H9 (cell line): Measurements from ENCODE around the gene PLXNA2. TPM values are rescaled to one million over a fixed set of nuclear protein-coding genes. Genes with fewer than 3 reads are reported as not detected.

Experiments used
- DNase-seq: peaks from one replicate; pipeline ENCODE4 v3.0.0-alpha.2; 2017
- H2AFZ ChIP-seq: one replicate; pipeline ENCODE4 v1.6.1; 2013; ENCODE audit warnings: mild to moderate bottlenecking, low read length, control low read depth, moderate library complexity
- H2AK5ac ChIP-seq: 2 replicates; pipeline ENCODE4 v1.6.1; 2013; ENCODE audit warnings: low read length, control low read depth, mixed read lengths; ENCODE audit not compliant: insufficient read length
- H2BK120ac ChIP-seq: one replicate; pipeline ENCODE4 v1.6.1; 2013; ENCODE audit warnings: low read depth, mild to moderate bottlenecking, low read length, control low read depth, inconsistent platforms; ENCODE audit not compliant: poor library complexity, severe bottlenecking
- H2BK12ac ChIP-seq: 2 replicates; pipeline ENCODE4 v1.6.1; 2013; ENCODE audit warnings: low read length, control low read depth, mixed read lengths, low read depth; ENCODE audit not compliant: insufficient read length
- H2BK15ac ChIP-seq: 2 replicates; pipeline ENCODE4 v1.6.1; 2013; ENCODE audit warnings: low read depth, low read length, control low read depth
- H2BK20ac ChIP-seq: one replicate; pipeline ENCODE4 v1.6.1; 2013; ENCODE audit warnings: low read depth, mild to moderate bottlenecking, low read length, control low read depth, inconsistent platforms; ENCODE audit not compliant: poor library complexity, severe bottlenecking
- H2BK5ac ChIP-seq: 2 replicates; pipeline ENCODE4 v1.6.1; 2013; ENCODE audit warnings: low read length, control low read depth, mixed read lengths; ENCODE audit not compliant: insufficient read length
- H3K14ac ChIP-seq: 2 replicates; pipeline ENCODE4 v1.6.1; 2013; ENCODE audit warnings: low read length, control low read depth; ENCODE audit not compliant: insufficient read depth
- H3K18ac ChIP-seq: 2 replicates; pipeline ENCODE4 v1.6.1; 2013; ENCODE audit warnings: low read depth, mild to moderate bottlenecking, mixed read lengths, low read length, control low read depth; ENCODE audit not compliant: insufficient read length
- H3K23ac ChIP-seq: 2 replicates; pipeline ENCODE4 v1.6.1; 2013; ENCODE audit warnings: low read length, control low read depth, mixed read lengths, low read depth; ENCODE audit not compliant: insufficient read length
- H3K23me2 ChIP-seq: 2 replicates; pipeline ENCODE4 v1.6.1; 2013; ENCODE audit warnings: low read depth, mild to moderate bottlenecking, mixed read lengths, low read length, control low read depth; ENCODE audit not compliant: insufficient read length, poor library complexity, severe bottlenecking
- H3K27ac ChIP-seq: 2 replicates; pipeline ENCODE4 v1.5.1; 2013; ENCODE audit warnings: low read length, control low read depth, mixed read lengths, low read depth; ENCODE audit not compliant: insufficient read length
- H3K27me3 ChIP-seq: 2 replicates; pipeline ENCODE4 v1.6.1; 2013; ENCODE audit warnings: low read length, control low read depth, inconsistent platforms; ENCODE audit not compliant: insufficient read depth
- H3K4ac ChIP-seq: 2 replicates; pipeline ENCODE4 v1.6.1; 2013; ENCODE audit warnings: low read depth, mild to moderate bottlenecking, control low read depth, inconsistent platforms, low read length, moderate library complexity
- H3K4me1 ChIP-seq: 2 replicates; pipeline ENCODE4 v1.6.1; 2013; ENCODE audit warnings: low read length, control low read depth, inconsistent platforms; ENCODE audit not compliant: insufficient read depth
- H3K4me2 ChIP-seq: 2 replicates; pipeline ENCODE4 v1.6.1; 2013; ENCODE audit warnings: low read length, control low read depth, mixed read lengths; ENCODE audit not compliant: insufficient read length, insufficient read depth
- H3K56ac ChIP-seq: 2 replicates; pipeline ENCODE4 v1.6.1; 2013; ENCODE audit warnings: low read depth, mild to moderate bottlenecking, mixed read lengths, low read length, control low read depth; ENCODE audit not compliant: insufficient read length
- H3K79me1 ChIP-seq: 2 replicates; pipeline ENCODE4 v1.6.1; 2013; ENCODE audit warnings: low read depth, mild to moderate bottlenecking, moderate library complexity, low read length, control low read depth, inconsistent platforms; ENCODE audit not compliant: insufficient read depth, poor library complexity, severe bottlenecking
- H3K79me2 ChIP-seq: 2 replicates; pipeline ENCODE4 v1.6.1; 2013; ENCODE audit warnings: low read length, control low read depth, inconsistent platforms; ENCODE audit not compliant: insufficient read depth
- H3K9ac ChIP-seq: 2 replicates; pipeline ENCODE4 v1.6.1; 2013; ENCODE audit warnings: low read length, control low read depth, mixed read lengths; ENCODE audit not compliant: insufficient read length; ENCODE audit errors: extremely low read depth
- H3K9me3 ChIP-seq: one replicate; pipeline ENCODE4 v1.6.1; 2013; ENCODE audit warnings: low read depth, low read length, inconsistent platforms; ENCODE audit not compliant: control insufficient read depth
- H3T11ph ChIP-seq: one replicate; pipeline ENCODE4 v1.6.1; 2013; ENCODE audit warnings: mild to moderate bottlenecking, low read length, control low read depth, inconsistent platforms
- H4K20me1 ChIP-seq: one replicate; pipeline ENCODE4 v1.6.1; 2013; ENCODE audit not compliant: control insufficient read depth, insufficient read length, insufficient read depth
- H4K5ac ChIP-seq: 2 replicates; pipeline ENCODE4 v1.6.1; 2013; ENCODE audit warnings: low read depth, mild to moderate bottlenecking, mixed read lengths, low read length, control low read depth; ENCODE audit not compliant: insufficient read length
- H4K8ac ChIP-seq: replicated peaks from 2 replicates; pipeline ENCODE4 v1.6.1; 2013; ENCODE audit warnings: low read length, control low read depth, mixed read lengths, low read depth; ENCODE audit not compliant: insufficient read length
- H4K91ac ChIP-seq: 2 replicates; pipeline ENCODE4 v1.6.1; 2013; ENCODE audit warnings: low read depth, mild to moderate bottlenecking, moderate library complexity, mixed read lengths, low read length, control low read depth; ENCODE audit not compliant: insufficient read length
- H3K27ac Mint-ChIP-seq, 3 experiments: 2 replicates in 2 of 3; 3 replicates in 1 of 3; pipeline ENCODE4 v1.8.0; 2020 to 2021; ENCODE audit warnings: mixed read lengths in 3 of 3, mild to moderate bottlenecking in 1 of 3, moderate library complexity in 1 of 3
- H3K27me3 Mint-ChIP-seq: 2 replicates; pipeline ENCODE4 v1.8.0; 2021; ENCODE audit warnings: low read depth, mild to moderate bottlenecking, moderate library complexity, mixed read lengths
- H3K36me3 Mint-ChIP-seq, 3 experiments: 2 replicates in 2 of 3; 3 replicates in 1 of 3; pipeline ENCODE4 v1.8.0; 2020 to 2021; ENCODE audit warnings: low read depth in 3 of 3, mixed read lengths in 3 of 3; ENCODE audit not compliant: insufficient read depth in 1 of 3
- H3K4me1 Mint-ChIP-seq, 2 experiments: 2 replicates each; pipeline ENCODE4 v1.8.0; 2020; ENCODE audit warnings: mixed read lengths in 2 of 2
- H3K4me3 Mint-ChIP-seq, 2 experiments: 2 replicates in 1 of 2; 3 replicates in 1 of 2; pipeline ENCODE4 v1.8.0; 2020 to 2021; ENCODE audit warnings: mild to moderate bottlenecking in 2 of 2, mixed read lengths in 2 of 2, moderate library complexity in 1 of 2
- H3K9me3 Mint-ChIP-seq, 2 experiments: 2 replicates in 1 of 2; 3 replicates in 1 of 2; pipeline ENCODE4 v1.8.0; 2020; ENCODE audit warnings: mild to moderate bottlenecking in 2 of 2, mixed read lengths in 2 of 2, moderate library complexity in 1 of 2
- CTCF ChIP-seq: fragments of 200-600 bp; sonication (generic); conservative IDR thresholded peaks from 3 replicates; pipeline ENCODE4 v1.8.0; 2021; ENCODE audit warnings: antibody characterized with exemption, mild to moderate bottlenecking
- WGBS: extraction: QIAGEN DNeasy Blood & Tissue Kit; methylation state at CpG from one replicate; pipeline ENCODE4 v1.1.7; 2013; ENCODE audit warnings: missing lambda C conversion rate, low lambda C conversion rate, mixed read lengths; ENCODE audit not compliant: insufficient read length; ENCODE audit errors: extremely low coverage; 5-methylcytosine and 5-hydroxymethylcytosine counted together
- total RNA-seq: library from RNA; stranded (reverse); gene quantifications from 2 replicates; pipeline ENCODE4 v1.2.1, GENCODE V29; 2021

The PLXNA2 gene
- total RNA-seq, 1 experiment from 2014 or later, result 0.57 TPM

GRCh38 chr1:208203127-208203847 is 40.9 kb downstream of the PLXNA2 start:
- Histone ChIP-seq H4K91ac (no peak overlapping the region), H3K23ac (no peak overlapping the region), H2BK20ac (no peak overlapping the region), H3K9ac (no peak overlapping the region), H4K8ac (no peak overlapping the region), H3K56ac (no peak overlapping the region), H3K4ac (no peak overlapping the region), H3T11ph (no peak overlapping the region), H3K27ac (no peak overlapping the region), H3K27me3 (no peaks in the 10 kb centered on the region), H2BK5ac (no peak overlapping the region), H3K4me2 (no peak overlapping the region), H4K20me1 (no peaks in the 10 kb centered on the region), H3K23me2 (no peaks in the 10 kb centered on the region), H2BK15ac (no peak overlapping the region), H3K4me1 (no peaks in the 10 kb centered on the region), H2AK5ac (no peak overlapping the region), H3K9me3 (no peaks in the 10 kb centered on the region), H2BK12ac (no peak overlapping the region), H3K18ac (no peak overlapping the region), H2AFZ (no peak overlapping the region), H3K79me1 (no peaks in the 10 kb centered on the region), H4K5ac (no peak overlapping the region), H3K14ac (no peak overlapping the region), H3K79me2 (no peaks in the 10 kb centered on the region), H2BK120ac (no peak overlapping the region)
- Mint-ChIP-seq H3K9me3 (no peaks in the 10 kb centered on the region; a peak in 1 of 5 replicates), H3K4me1 (peaks cover 13 to 25% of the 10 kb centered on the region in 2 experiments), H3K4me3 (no peak overlapping the region), H3K27ac (no peak overlapping the region), H3K36me3 (no peaks in the 10 kb centered on the region), H3K27me3 (no peaks in the 10 kb centered on the region)
- no CpG with 5 or more reads among the region's 13 CpGs for WGBS
- DNase-seq, result no peak
- TF ChIP-seq CTCF, result no peak
